Epithelial cell of prostate (primary cell): ENCODE measurements around the gene ALDH6A1.
"Not testable (repeated sequence)": the region's sequence is repeated elsewhere in the genome, so short reads cannot be mapped to it uniquely, and the experiment has no call there.

Experiments used
- DNase-seq: peaks from one replicate; pipeline ENCODE4 v3.0.0-alpha.2; 2011; ENCODE audit warnings: low read depth, low spot score
- H3K27ac ChIP-seq: fragments of 450-650 bp; 2 replicates; pipeline ENCODE4 v1.5.1; 2017; ENCODE audit warnings: mild to moderate bottlenecking

ALDH6A1 gene

GRCh38 chr14:74084277-74085046, at the start of gene ALDH6A1, which contains the start of gene LIN52:
Gene ALDH6A1, minus strand, starts transcription at chr14:74084453. Its CDS starts 59 bp downstream, at chr14:74084394.
Gene LIN52, plus strand, starts transcription at chr14:74084956. Its CDS starts 19 bp downstream, at chr14:74084975.
- peak; percentile 100 for DNase-seq

DNA sequence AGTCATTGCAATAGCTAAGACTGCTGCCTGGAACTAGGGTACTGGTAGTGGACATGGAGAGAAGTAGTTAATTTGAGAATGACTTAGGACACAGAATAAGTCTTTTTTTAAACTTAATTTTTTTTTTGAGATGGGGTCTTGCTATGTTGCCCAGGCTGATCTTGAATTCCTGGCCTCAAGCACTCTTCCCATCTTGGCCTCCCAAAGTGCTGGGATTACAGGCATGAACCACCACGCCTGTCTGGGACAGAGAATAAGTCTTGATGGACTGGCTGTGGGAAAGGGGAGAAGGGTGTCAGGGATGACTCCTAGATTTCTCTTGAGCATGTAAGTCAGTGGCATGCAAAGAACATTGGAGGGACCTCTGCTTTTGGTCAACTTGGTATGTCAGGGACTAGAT, 43.4 kb upstream of the ALDH6A1 start:
- no peak overlapping the region for H3K27ac ChIP-seq

More at GRCh38 chr14:74084277-74085046, at the start of gene ALDH6A1, which contains the start of gene LIN52:
- H3K27ac ChIP-seq = peak within 1 kb of the TSS; percentile 43

GRCh38 chr14:74126315-74127013, 42.2 kb upstream of the ALDH6A1 start:
- H3K27ac ChIP-seq = no peak overlapping the region

More for the DNA sequence above, 43.4 kb upstream of the ALDH6A1 start:
- DNase-seq = no peak

DNA sequence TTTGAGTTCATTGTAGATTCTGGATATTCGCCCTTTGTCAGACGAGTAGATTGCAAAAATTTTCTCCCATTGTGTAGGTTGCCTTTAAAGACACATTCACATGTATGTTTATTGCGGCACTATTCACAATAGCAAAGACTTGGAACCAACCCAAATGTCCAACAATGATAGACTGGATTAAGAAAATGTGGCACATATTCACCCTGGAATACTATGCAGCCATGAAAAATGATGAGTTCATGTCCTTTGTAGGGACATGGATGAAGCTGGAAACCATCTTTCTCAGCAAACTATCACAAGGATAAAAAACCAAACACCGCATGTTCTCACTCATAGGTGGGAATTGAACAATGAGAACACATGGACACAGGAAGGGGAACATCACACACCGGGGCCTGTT, 41.2 kb upstream of the ALDH6A1 start:
- H3K27ac ChIP-seq, DNase-seq: not testable (repeated sequence)

More at GRCh38 chr14:74126315-74127013, 42.2 kb upstream of the ALDH6A1 start:
- no peak for DNase-seq

- not testable (repeated sequence) for DNase-seq, H3K27ac ChIP-seq
Observed at GRCh38 chr14:74111395-74112216, 27.4 kb upstream of the ALDH6A1 start.

GRCh38 chr14:74109369-74109768, 25.1 kb upstream of the ALDH6A1 start:
- no peak for DNase-seq
- H3K27ac ChIP-seq = no peak overlapping the region

DNA sequence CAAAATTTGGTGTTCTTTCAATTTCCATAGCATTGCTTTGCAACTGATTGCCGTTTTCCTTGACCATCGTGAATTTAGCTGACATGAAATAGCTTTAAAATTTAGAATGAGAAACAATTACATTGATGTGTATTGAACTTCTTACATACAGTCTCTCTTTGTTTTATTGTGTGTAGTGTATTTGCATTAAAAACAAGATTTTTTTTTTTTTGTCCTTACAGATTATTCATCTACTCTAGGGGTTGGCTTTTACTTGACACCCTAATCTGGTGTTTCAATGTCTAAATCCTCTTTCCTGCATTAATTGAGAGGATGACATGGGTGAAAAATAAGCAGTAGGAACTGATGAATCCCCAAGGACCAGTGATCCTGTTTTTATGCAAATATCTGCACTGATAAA, 21.1 kb upstream of the ALDH6A1 start:
- DNase-seq = no peak
- no peak overlapping the region for H3K27ac ChIP-seq

- DNase-seq = no peak
Observed at GRCh38 chr14:74089251-74090020, 5.2 kb upstream of the ALDH6A1 start.

DNA sequence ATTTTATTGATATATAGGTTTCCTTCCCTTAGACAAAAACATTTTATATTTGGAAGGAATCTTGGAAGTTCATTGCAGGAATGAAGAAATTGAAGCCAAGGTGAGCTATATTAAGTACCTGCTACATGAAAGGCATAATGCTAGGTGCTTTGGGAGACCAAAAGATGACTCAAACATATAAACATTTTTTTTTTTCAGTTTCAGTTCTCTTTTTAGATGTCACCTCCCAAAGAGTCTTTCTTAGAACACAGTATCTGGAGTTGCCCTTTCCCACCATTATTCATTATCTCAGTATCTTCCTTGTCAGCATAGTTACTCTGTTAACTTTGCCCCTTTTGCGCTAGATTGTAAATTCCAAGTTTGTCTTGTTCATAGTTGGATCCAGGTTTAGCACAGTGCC, 1.6 kb upstream of the ALDH6A1 start:
- no peak overlapping the region for H3K27ac ChIP-seq
- DNase-seq = no peak

More at GRCh38 chr14:74089251-74090020, 5.2 kb upstream of the ALDH6A1 start:
- no peak overlapping the region for H3K27ac ChIP-seq

- H3K27ac ChIP-seq = peak overlapping the region; percentile 43
- DNase-seq = no peak
Observed at GRCh38 chr14:74085047-74085637, 889 bp upstream of the ALDH6A1 start.

- H3K27ac ChIP-seq = no peak overlapping the region
- DNase-seq = no peak
Observed at GRCh38 chr14:74083784-74084276, 423 bp downstream of the ALDH6A1 start.

DNA sequence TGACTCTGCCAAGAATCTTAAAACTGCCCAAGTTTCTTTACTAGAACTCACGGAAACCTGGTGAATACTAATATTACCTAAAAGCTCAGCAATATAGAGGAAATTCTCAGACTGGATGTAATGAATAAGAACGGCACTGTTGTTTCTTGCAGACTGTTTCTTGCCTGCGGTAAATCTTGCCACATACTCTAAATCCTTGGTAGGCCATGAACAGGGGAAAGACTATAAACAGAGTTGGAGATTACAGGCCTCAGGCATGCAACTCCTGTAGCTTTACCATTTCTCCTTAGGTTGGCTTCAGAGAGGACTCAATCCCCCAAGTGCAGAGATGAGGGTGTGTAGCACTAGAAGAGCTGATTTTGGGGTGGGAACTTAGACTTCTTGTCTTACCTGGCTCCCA, 1.1 kb downstream of the ALDH6A1 start:
- H3K27ac ChIP-seq = no peak overlapping the region
- DNase-seq = no peak

DNA sequence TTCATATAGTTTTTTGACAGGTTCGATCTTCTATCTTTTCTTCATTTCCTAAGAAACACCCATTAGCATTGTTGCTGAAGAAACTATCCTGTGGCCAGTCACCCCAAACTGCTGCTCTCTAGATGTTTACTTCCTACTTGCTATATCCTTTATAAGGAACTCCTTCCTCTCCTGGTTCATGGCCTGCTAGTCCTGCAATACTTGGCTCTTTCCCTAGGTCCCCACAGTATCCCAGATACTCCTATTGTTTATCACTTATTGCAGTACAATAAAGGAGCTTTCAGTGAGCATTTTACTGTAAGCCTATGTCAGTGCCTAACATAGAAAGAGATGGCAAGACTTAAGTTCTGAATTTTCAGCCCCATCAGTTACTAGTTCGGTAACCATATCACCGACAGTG, 2.8 kb downstream of the ALDH6A1 start:
- DNase-seq = no peak
- H3K27ac ChIP-seq = no peak overlapping the region

DNA sequence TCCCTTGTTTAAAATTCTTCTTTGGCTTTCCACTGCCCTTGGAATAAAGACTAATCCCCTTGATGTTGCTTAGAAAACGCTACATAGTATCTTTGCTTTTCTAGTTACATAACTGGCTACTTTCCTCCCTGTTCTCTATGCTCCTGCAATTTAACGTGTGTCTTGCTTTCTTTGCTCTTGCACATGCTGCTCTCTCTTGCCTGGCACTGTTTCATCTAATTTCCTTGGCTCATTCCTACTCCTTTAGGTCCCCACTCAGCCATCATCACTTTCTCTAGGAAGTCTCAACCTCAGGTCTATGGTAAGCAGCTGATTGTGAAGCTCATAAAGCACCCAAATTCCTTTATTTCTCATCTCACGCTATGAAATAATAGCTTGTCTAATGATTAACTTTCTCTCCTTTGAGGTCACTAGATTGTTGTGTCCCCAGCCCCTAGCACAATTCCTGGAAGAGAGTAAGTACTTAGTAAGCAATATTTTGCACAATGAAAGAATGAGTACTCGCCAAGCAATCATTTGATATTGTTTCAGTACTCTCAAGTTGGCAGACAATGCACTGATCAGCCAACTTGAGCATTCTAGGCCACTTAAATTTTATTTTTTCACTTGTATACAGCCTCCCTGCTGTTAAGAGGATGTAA, 3.3 kb downstream of the ALDH6A1 start:
- H3K27ac ChIP-seq = no peak overlapping the region
- no peak for DNase-seq

DNA sequence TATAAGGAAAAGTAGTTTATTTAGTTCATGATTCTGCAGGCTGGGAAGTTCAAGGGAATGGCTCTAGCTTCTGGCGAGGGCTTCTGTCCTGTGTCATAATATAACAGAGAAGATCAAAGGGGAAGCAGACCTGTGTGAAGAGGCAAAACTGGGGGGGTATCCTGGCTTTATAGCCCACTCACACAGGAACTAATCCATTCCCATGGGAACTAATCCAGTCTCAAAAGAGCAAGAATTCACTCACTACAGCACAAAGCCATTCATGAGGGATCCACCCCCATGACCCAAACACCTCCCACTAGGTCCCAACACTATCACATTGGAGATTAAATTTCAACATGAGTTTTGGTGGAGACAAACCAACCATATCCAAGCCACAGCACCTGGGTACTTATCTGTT, 6.9 kb downstream of the ALDH6A1 start:
- H3K27ac ChIP-seq = no peak overlapping the region
- DNase-seq = no peak

DNA sequence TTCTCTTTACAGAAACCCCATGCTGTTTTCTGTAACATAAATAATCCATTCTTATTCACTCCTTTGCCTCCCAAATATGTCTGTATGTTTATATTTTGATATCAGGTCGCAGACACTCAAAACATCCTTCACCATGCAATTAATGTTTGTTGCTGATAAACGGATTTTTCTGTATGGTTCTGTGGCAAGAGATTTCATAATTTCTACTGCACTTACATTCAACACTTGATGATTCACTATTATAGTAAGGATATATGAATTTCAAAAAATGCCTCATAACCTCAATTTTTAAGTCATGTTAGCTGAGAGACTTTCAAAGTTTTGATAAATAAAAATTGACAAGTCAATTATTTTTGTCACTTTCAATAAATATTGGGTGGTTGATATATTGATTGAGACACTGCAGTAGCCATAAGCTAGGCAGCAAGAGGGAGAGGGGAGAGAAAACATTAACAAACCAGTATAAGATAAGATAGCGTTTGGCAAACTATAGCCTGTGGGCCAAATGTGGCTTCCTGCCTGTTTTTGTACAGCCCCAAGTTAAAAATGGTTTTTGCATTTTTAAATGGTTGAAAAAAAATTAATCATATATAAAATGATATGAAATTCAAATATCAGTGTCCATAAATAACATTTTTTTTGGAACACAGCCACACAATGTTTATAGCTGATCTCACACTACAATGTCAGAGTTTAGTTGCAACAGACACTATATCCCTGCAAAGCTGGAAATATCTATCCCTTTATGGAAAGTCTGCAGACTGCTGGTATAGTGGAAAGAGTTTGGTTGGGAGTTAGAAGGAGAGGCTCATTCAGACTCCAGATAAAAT, 18.3 kb downstream of the ALDH6A1 start:
- DNase-seq = no peak
- no peak overlapping the region for H3K27ac ChIP-seq

DNA sequence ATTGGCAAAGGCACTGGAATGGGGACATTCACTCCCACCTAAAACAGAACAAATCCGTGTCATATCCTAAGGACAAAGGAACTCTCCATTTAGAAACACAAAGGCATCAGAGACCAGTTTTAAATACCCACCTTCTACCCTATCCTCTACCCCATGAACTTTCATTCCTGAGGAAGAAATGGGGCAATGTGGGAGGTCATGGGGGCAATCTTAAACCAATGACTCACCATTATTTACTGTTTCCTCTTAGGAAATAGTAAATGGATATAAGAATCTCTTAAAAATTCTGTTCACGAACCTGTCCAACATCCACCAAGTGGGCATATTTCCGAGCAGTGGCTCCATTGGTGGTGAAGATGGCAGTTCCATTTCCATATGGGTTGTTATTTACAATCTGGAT, 19.4 kb downstream of the ALDH6A1 start:
- no peak for DNase-seq
- no peak overlapping the region for H3K27ac ChIP-seq

DNA sequence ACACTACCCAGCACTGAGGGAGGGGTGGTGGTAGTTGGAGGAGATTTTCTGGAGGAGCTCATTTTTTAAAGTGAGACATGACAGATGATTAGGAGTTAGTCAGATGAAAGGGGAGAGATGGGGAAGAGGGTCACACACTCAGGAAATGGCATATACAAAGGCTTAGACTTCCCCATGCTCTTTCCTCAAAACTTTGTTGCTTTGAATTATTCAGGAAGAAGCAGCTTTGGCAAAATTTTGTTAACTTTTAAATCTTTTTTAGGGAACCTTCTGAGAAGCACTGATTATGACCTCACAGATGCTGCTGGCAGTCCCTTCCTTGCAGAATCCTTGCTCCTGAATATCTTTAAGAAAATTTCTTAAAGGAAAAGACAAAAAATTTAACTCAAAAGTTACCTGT, 19.8 kb downstream of the ALDH6A1 start:
- DNase-seq = no peak
- H3K27ac ChIP-seq = no peak overlapping the region
